Fibroblast of lung (primary cell): Measurements from ENCODE around the gene XIRP2.

Experiments used
- EZH2 ChIP-seq: IDR thresholded peaks from 2 replicates; pipeline ENCODE4 v1.5.1; 2012; ENCODE audit warnings: low read length, control low read depth, mild to moderate bottlenecking; ENCODE audit errors: missing control alignments
- TF ChIP-seq, protein P1 (sequence below), 2 donors: IDR thresholded peaks in 1 of 2; conservative IDR thresholded peaks in 1 of 2; 1 replicate in 1 of 2; 2 replicates in 1 of 2; pipeline ENCODE4 v1.5.1; 2011 to 2012; ENCODE audit warnings: low read length in 2 of 2, control low read depth in 1 of 2, inconsistent platforms in 1 of 2, low read depth in 1 of 2, mild to moderate bottlenecking in 1 of 2

DNA sequence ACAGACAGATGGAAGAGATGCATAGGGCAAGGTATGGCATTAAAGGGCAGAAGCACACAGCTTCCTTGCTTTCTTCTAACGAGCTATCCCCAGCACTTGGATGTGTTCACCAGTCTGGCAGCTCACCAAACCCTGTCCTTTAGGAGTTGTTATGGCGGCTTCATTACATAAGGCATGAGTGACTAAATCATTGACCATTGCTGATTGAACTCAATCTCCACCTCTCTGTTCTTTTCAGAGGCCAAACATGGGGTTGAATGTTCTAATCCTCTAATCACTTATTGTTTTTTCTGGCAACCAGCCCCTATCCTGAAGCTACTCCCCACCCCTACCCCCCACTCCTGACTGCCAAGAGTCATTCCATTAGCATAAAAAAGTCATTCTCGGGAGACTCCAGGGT is 301.8 kb downstream of the XIRP2 start:
- TF ChIP-seq, protein P1, sequence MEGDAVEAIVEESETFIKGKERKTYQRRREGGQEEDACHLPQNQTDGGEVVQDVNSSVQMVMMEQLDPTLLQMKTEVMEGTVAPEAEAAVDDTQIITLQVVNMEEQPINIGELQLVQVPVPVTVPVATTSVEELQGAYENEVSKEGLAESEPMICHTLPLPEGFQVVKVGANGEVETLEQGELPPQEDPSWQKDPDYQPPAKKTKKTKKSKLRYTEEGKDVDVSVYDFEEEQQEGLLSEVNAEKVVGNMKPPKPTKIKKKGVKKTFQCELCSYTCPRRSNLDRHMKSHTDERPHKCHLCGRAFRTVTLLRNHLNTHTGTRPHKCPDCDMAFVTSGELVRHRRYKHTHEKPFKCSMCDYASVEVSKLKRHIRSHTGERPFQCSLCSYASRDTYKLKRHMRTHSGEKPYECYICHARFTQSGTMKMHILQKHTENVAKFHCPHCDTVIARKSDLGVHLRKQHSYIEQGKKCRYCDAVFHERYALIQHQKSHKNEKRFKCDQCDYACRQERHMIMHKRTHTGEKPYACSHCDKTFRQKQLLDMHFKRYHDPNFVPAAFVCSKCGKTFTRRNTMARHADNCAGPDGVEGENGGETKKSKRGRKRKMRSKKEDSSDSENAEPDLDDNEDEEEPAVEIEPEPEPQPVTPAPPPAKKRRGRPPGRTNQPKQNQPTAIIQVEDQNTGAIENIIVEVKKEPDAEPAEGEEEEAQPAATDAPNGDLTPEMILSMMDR (conservative IDR thresholded peaks at IDR 0.05 in 1 of 2, IDR thresholded peaks at IDR 0.05 in 1 of 2; ENCODE audit: low read depth in 1 of 2, low read length in 2 of 2): no peak
- no peak for TF ChIP-seq EZH2
